DMS53 treated with DMSO at 0.1 percent for 48 hours (cell line): ENCODE results near the gene KRTAP4-5.
"Not testable (repeated sequence)": the region's sequence is repeated elsewhere in the genome, so short reads cannot be mapped to it uniquely, and the experiment has no call there.

Experiments used
- DNase-seq: peaks from one replicate; lab custom pipeline; 2025; ENCODE audit not compliant: unreplicated experiment; lab: John Stamatoyannopoulos, UW

Gene KRTAP4-5

DNA sequence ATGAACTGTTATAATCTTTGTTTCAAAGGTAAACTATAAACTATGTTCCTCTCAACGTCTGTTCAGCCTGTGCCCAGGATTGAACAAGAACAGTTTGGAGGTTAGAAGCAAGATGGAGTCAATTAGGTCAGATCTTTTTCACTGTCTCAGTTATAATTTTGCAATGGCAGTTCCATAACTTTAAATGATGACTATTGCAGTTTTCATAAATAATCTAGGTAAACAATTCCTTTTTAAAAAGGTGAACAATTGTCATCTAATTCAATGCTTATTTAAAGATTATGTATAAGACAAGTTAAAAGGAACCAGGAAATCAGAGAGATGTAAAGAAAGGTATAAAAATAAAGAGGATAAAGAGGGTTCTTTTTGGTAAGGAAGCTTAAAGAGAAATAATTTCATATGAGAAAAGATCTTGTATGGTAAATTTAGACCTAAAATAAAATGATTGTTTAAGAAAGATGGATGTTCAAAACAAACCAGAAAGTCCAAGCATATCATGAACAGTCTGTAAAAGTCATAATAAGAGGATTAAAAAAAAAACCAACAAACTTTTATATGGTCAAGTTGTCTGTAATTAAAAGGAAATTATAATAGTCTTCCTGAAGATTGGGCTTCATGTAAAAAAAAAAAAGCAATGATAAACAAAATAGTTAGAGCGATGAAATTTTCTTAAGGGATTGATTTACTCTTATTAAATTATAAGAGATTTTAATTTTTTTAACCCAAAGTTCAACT lies 38.3 kb downstream of the KRTAP4-5 start:
- no peak for DNase-seq

DNA sequence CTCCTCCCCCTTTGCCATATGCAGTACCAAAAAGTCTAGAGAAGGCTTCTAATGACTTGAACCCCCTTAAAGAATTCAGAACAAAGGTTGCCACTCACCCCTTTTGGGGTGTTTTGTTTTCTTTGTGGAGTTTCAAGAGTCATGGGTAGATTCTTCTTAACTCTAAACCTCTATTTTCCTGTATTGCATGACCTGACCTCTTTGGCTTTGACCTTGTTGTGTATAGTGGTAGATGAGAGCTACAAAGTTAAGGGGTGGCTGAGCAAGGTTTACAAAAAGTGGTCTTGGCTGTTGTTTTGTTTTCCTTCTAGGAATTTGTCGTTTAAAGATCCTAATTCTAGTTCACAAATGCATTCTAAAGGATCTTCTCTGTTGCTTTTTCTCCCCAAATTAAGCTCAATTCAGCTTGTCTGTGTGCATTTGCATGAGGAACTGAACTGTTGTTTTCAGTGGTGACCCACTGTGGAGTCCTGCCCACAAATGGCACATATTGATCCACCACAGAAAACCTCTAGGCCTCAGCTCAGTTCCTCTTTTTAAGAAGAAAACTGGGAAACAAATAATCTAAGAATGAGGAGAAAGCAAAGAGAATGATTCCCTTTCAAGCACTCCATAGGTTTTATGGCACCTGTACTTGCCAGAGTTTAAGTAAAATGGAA lies 40.8 kb downstream of the KRTAP4-5 start:
- not testable (repeated sequence) for DNase-seq

GRCh38 chr17:41107941-41108450 lies 41.6 kb downstream of the KRTAP4-5 start:
- DNase-seq: no peak

GRCh38 chr17:41105347-41105746 lies 44.3 kb downstream of the KRTAP4-5 start, which contains the start of gene KRTAP4-9:
Gene KRTAP4-9 (plus strand): TSS chr17:41105389. CDS start chr17:41105389, 0 bp downstream.
- not testable (repeated sequence) for DNase-seq

- not testable (repeated sequence) for DNase-seq
Observed at GRCh38 chr17:41104386-41105038, 45.1 kb downstream of the KRTAP4-5 start.

GRCh38 chr17:41103896-41104295 lies 45.7 kb downstream of the KRTAP4-5 start:
- DNase-seq: no peak

GRCh38 chr17:41101586-41102259 lies 47.9 kb downstream of the KRTAP4-5 start, which contains the start of gene KRTAP4-16:
Gene KRTAP4-16 (minus strand): TSS chr17:41102209. CDS start chr17:41102209, 0 bp downstream.
- DNase-seq: no peak

- DNase-seq: not testable (repeated sequence)
Observed at GRCh38 chr17:41099682-41100480, 49.7 kb downstream of the KRTAP4-5 start.
